ENCODE data around the gene EDAR. TPM values are rescaled to one million over a fixed set of nuclear protein-coding genes. Genes with fewer than 3 reads are reported as not detected.

The EDAR gene
- total RNA-seq, 1 donor from 2014 or later, result not detected

GRCh38 chr2:108961796-108962195 is 27.2 kb downstream of the EDAR start:
- CTCF ChIA-PET, result no interaction called here
- Mint-ChIP-seq H3K4me3 (no peak overlapping the region), H3K27me3 (peaks cover 4% of the 10 kb centered on the region), H3K27ac (no peak overlapping the region), H3K36me3 (ENCODE audit: low read depth) (no peaks in the 10 kb centered on the region), H3K9me3 (no peaks in the 10 kb centered on the region), H3K4me1 (no peaks in the 10 kb centered on the region)
- intact Hi-C loops (cut with micrococcal nuclease), result no loop called here
- TF ChIP-seq, protein P1, sequence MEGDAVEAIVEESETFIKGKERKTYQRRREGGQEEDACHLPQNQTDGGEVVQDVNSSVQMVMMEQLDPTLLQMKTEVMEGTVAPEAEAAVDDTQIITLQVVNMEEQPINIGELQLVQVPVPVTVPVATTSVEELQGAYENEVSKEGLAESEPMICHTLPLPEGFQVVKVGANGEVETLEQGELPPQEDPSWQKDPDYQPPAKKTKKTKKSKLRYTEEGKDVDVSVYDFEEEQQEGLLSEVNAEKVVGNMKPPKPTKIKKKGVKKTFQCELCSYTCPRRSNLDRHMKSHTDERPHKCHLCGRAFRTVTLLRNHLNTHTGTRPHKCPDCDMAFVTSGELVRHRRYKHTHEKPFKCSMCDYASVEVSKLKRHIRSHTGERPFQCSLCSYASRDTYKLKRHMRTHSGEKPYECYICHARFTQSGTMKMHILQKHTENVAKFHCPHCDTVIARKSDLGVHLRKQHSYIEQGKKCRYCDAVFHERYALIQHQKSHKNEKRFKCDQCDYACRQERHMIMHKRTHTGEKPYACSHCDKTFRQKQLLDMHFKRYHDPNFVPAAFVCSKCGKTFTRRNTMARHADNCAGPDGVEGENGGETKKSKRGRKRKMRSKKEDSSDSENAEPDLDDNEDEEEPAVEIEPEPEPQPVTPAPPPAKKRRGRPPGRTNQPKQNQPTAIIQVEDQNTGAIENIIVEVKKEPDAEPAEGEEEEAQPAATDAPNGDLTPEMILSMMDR (IDR thresholded peaks at IDR 0.05), result no peak
- DNase-seq, result no peak
- POLR2A ChIA-PET, result no interaction called here
- no peak for ATAC-seq (ENCODE audit: low read depth)

GRCh38 chr2:108960006-108960405 is 29.0 kb downstream of the EDAR start:
- ChIA-PET POLR2A (no interaction called here), CTCF (no interaction called here)
- H3K4me3 Mint-ChIP-seq, result no peak overlapping the region
- TF ChIP-seq, protein P1 (IDR thresholded peaks at IDR 0.05), result no peak
- peaks cover 4% of the 10 kb centered on the region for H3K27me3 Mint-ChIP-seq
- DNase-seq (no peak), ATAC-seq (ENCODE audit: low read depth) (no peak)
- H3K9me3 Mint-ChIP-seq, result no peaks in the 10 kb centered on the region
- no peak overlapping the region for H3K27ac Mint-ChIP-seq
- intact Hi-C loops (cut with micrococcal nuclease), result no loop called here
- H3K36me3 Mint-ChIP-seq (ENCODE audit: low read depth), result no peaks in the 10 kb centered on the region
- no peaks in the 10 kb centered on the region for H3K4me1 Mint-ChIP-seq

DNA sequence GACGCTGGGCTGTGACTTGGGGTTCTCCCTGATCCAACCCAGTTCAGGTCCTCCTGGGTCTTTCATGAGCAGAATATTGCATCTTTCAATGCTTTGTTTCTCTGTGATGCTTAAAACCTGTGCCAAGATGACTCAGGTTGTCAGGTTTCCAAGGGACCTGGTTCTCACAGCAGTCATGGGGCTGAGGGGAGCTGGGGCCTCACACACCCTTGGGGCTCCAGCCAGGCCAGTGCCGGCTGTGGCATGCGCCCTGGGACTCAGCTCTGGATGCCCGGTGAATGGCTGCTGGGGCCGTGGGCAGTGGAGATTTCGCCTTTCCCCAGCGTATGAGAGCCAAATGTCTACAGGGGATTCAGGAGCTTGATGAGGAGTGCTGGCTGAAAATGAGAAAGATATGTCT is 29.6 kb downstream of the EDAR start:
- ATAC-seq (ENCODE audit: low read depth), result no peak
- H3K4me1 Mint-ChIP-seq, result no peaks in the 10 kb centered on the region
- intact Hi-C loops (cut with micrococcal nuclease), result no loop called here
- DNase-seq, result no peak
- TF ChIP-seq, protein P1 (IDR thresholded peaks at IDR 0.05), result no peak
- no peak overlapping the region for H3K4me3 Mint-ChIP-seq
- no peaks in the 10 kb centered on the region for H3K9me3 Mint-ChIP-seq
- no peak overlapping the region for H3K27ac Mint-ChIP-seq
- ChIA-PET POLR2A (no interaction called here), CTCF (no interaction called here)
- H3K27me3 Mint-ChIP-seq, result peaks cover 4% of the 10 kb centered on the region
- H3K36me3 Mint-ChIP-seq (ENCODE audit: low read depth), result no peaks in the 10 kb centered on the region

DNA sequence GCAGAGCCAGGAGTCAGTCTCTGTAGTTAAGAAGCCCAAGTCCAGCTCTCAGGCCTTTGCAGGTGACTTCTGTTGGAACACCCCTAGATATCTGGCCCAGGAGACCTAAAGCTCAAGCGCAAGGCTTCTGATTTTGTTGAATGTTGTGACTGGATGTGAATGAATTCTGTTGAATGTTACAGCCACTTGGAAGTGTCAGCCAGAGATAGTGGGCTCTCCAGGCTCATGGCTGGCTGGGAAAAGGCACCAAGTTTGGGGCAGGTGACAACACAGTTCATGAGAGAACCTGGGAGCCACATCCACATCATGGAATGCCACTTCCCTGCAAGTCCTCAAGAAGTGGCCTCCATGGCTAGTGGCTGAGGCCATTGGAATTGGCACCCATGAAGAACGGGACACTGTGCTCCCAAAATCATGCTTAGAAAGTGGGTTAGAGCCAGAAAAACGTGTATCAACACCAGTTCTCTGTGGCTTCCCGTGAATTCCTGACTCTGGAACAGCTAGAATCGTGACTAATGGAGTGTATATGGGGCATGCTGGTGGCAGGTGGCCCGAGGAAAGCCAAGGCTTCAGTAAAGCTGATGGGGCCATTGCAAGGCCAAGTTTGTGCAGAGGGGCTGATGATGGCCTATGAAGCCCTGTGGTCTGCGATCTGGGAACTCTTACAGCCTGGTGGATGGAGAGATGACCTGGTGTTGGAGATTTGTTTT is 30.2 kb downstream of the EDAR start:
- Mint-ChIP-seq H3K27me3 (peaks cover 4% of the 10 kb centered on the region), H3K9me3 (no peaks in the 10 kb centered on the region), H3K27ac (no peak overlapping the region), H3K36me3 (ENCODE audit: low read depth) (no peaks in the 10 kb centered on the region), H3K4me3 (no peak overlapping the region), H3K4me1 (no peaks in the 10 kb centered on the region)
- TF ChIP-seq, protein P1 (IDR thresholded peaks at IDR 0.05), result no peak
- no peak for ATAC-seq (ENCODE audit: low read depth)
- intact Hi-C loops (cut with micrococcal nuclease), result no loop called here
- ChIA-PET CTCF (no interaction called here), POLR2A (no interaction called here)
- no peak for DNase-seq

- ChIA-PET POLR2A (no interaction called here), CTCF (no interaction called here)
- H3K4me3 Mint-ChIP-seq, result no peak overlapping the region
- TF ChIP-seq, protein P1 (IDR thresholded peaks at IDR 0.05), result no peak
- H3K9me3 Mint-ChIP-seq, result no peaks in the 10 kb centered on the region
- no peak for ATAC-seq (ENCODE audit: low read depth)
- peaks cover 4% of the 10 kb centered on the region for H3K27me3 Mint-ChIP-seq
- no peak for DNase-seq
- H3K27ac Mint-ChIP-seq, result no peak overlapping the region
- H3K4me1 Mint-ChIP-seq, result no peaks in the 10 kb centered on the region
- intact Hi-C loops (cut with micrococcal nuclease), result no loop called here
- no peaks in the 10 kb centered on the region for H3K36me3 Mint-ChIP-seq (ENCODE audit: low read depth)
Measured at GRCh38 chr2:108958002-108958401, 31.0 kb downstream of the EDAR start.
